ENCODE data around the gene SDHA. TPM values are rescaled to one million over a fixed set of nuclear protein-coding genes. Genes with fewer than 3 reads are reported as not detected.
"Not testable (repeated sequence)": the region's sequence is repeated elsewhere in the genome, so short reads cannot be mapped to it uniquely, and the experiment has no call there.

Gene SDHA
- total RNA-seq, 1 donor from 2014 or later, result 91.7 TPM

- H3K4me1 ChIP-seq (ENCODE audit: insufficient read depth, low read length); H2AFZ ChIP-seq (ENCODE audit: low read depth, low read length); H3K27me3 ChIP-seq (ENCODE audit: insufficient read depth, low read length); H3K27me3 Mint-ChIP-seq (ENCODE audit: low read depth, unreplicated experiment); H3K4me3 ChIP-seq (ENCODE audit: insufficient read depth, low read depth, low read length); H3K36me3 ChIP-seq (ENCODE audit: insufficient read depth, low read length); H3K9ac ChIP-seq (ENCODE audit: low read length); H3K36me3 Mint-ChIP-seq (ENCODE audit: low read depth, unreplicated experiment); DNase-seq (ENCODE audit: low read depth); H3K4me2 ChIP-seq (ENCODE audit: low read length); H3K9me3 Mint-ChIP-seq (ENCODE audit: unreplicated experiment); H3K27ac ChIP-seq (ENCODE audit: low read depth, low read length); H3K27ac Mint-ChIP-seq (ENCODE audit: unreplicated experiment); H3K4me3 Mint-ChIP-seq (ENCODE audit: unreplicated experiment); H3K9me3 ChIP-seq (ENCODE audit: insufficient read depth, low read depth, low read length); FAIRE-seq: not testable (repeated sequence)
- H3K4me1 Mint-ChIP-seq (ENCODE audit: low read depth, unreplicated experiment), result peaks cover 21% of the 10 kb centered on the region
- H3K79me2 ChIP-seq (ENCODE audit: insufficient read depth, low read length), result peaks cover 28% of the 10 kb centered on the region
- H4K20me1 ChIP-seq (ENCODE audit: insufficient read depth, low read length), result peaks cover 74% of the 10 kb centered on the region
Measured at GRCh38 chr5:300691-301435, 82.7 kb downstream of the SDHA start.

DNA sequence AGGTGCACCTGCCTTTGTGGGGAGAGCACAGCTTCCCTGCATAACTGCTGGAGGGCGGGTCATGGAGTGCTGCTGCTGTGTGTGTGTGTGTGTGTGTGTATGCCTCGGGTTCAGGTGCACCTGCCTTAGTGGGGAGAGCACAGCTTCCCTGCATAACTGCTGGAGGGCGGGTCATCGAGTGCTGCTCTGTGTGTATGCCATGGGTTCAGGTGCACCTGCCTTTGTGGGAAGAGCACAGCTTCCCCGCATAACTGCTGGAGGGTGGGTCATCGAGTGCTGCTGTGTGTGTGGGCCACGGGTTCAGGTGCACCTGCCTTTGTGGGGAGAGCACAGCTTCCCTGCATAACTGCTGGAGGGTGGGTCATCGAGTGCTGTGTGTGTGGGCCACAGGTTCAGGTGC lies 84.3 kb downstream of the SDHA start:
- H3K27me3 Mint-ChIP-seq (ENCODE audit: low read depth, unreplicated experiment); FAIRE-seq; H3K9ac ChIP-seq (ENCODE audit: low read length); H3K27ac Mint-ChIP-seq (ENCODE audit: unreplicated experiment); H3K4me3 ChIP-seq (ENCODE audit: insufficient read depth, low read depth, low read length); DNase-seq (ENCODE audit: low read depth); H3K36me3 ChIP-seq (ENCODE audit: insufficient read depth, low read length); H2AFZ ChIP-seq (ENCODE audit: low read depth, low read length); H3K27me3 ChIP-seq (ENCODE audit: insufficient read depth, low read length); H3K4me2 ChIP-seq (ENCODE audit: low read length); H3K4me3 Mint-ChIP-seq (ENCODE audit: unreplicated experiment); H3K9me3 ChIP-seq (ENCODE audit: insufficient read depth, low read depth, low read length); H3K4me1 Mint-ChIP-seq (ENCODE audit: low read depth, unreplicated experiment); H3K27ac ChIP-seq (ENCODE audit: low read depth, low read length); H3K4me1 ChIP-seq (ENCODE audit: insufficient read depth, low read length); H3K9me3 Mint-ChIP-seq (ENCODE audit: unreplicated experiment): not testable (repeated sequence)
- Histone ChIP-seq H4K20me1 (ENCODE audit: insufficient read depth, low read length) (peaks cover 78% of the 10 kb centered on the region), H3K79me2 (ENCODE audit: insufficient read depth, low read length) (peaks cover 26% of the 10 kb centered on the region)
- peaks cover 12% of the 10 kb centered on the region for H3K36me3 Mint-ChIP-seq (ENCODE audit: low read depth, unreplicated experiment)

DNA sequence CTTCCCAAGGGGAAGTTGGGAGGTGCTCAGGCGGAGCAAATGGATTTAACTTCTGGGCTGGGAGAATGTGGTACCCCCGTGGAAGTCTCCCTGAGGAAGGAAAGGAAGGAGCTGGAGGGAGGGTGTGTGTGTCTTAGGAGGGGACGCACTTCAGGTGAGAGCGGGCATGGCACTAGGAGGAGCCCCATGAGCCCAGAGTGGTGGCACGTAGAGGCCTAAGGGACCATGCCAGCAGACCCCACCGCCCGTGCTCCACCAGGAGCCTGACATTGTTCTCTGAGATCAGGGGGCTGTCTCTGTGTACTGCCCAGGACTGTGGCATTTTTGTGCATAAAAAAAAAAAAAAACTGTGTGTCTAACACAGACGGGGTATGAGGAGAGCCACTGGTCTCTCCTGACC lies 84.8 kb downstream of the SDHA start:
- no peaks in the 10 kb centered on the region for H3K9me3 Mint-ChIP-seq (ENCODE audit: unreplicated experiment)
- peaks cover 15% of the 10 kb centered on the region for H3K36me3 Mint-ChIP-seq (ENCODE audit: low read depth, unreplicated experiment)
- H2AFZ ChIP-seq (ENCODE audit: low read depth, low read length), result no peak overlapping the region
- H3K4me2 ChIP-seq (ENCODE audit: low read length), result no peak overlapping the region
- H3K4me1 ChIP-seq (ENCODE audit: insufficient read depth, low read length), result no peaks in the 10 kb centered on the region
- FAIRE-seq (no peak), DNase-seq (ENCODE audit: low read depth) (no peak)
- H3K79me2 ChIP-seq (ENCODE audit: insufficient read depth, low read length), result peaks cover 31% of the 10 kb centered on the region
- peaks cover 6% of the 10 kb centered on the region for H3K36me3 ChIP-seq (ENCODE audit: insufficient read depth, low read length)
- peaks cover 78% of the 10 kb centered on the region for H4K20me1 ChIP-seq (ENCODE audit: insufficient read depth, low read length)
- H3K27me3 ChIP-seq (ENCODE audit: insufficient read depth, low read length), result no peaks in the 10 kb centered on the region
- H3K4me3 ChIP-seq (ENCODE audit: insufficient read depth, low read depth, low read length), result no peak overlapping the region
- H3K9me3 ChIP-seq (ENCODE audit: insufficient read depth, low read depth, low read length), result no peaks in the 10 kb centered on the region
- H3K4me1 Mint-ChIP-seq (ENCODE audit: low read depth, unreplicated experiment), result peaks cover 5% of the 10 kb centered on the region
- no peaks in the 10 kb centered on the region for H3K27me3 Mint-ChIP-seq (ENCODE audit: low read depth, unreplicated experiment)
- no peak overlapping the region for H3K27ac ChIP-seq (ENCODE audit: low read depth, low read length)
- H3K27ac Mint-ChIP-seq (ENCODE audit: unreplicated experiment), result peak overlapping the region; percentile 34
- no peak for TF ChIP-seq EZH2 (IDR thresholded peaks at IDR 0.05; ENCODE audit: insufficient read depth, low read length)
- no peak for TF ChIP-seq CTCF (IDR thresholded peaks at IDR 0.05; ENCODE audit: insufficient read depth, low read depth, low read length)
- H3K4me3 Mint-ChIP-seq (ENCODE audit: unreplicated experiment), result no peak overlapping the region
- no peak overlapping the region for H3K9ac ChIP-seq (ENCODE audit: low read length)

DNA sequence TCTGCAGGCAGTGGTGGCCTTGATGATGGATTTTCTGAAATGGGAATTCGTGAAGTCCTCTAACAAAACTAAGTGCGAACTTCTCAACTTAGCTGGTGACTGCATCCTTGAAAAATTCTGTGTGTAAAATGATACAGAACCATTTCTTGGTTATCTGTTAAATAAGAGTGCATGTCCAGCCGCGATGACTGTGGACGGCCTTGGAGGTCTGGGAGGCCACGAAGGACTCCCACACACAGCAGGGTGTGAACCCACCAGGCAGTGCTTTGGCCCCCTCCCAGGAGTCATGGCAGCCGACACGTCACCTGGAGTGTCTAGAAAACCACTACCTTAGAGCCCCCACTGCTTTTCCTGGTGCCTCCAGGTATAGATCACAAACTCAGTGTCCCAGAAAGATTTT lies 85.6 kb downstream of the SDHA start:
- H3K79me2 ChIP-seq (ENCODE audit: insufficient read depth, low read length), result peaks cover 29% of the 10 kb centered on the region
- not testable (repeated sequence) for H3K27ac ChIP-seq (ENCODE audit: low read depth, low read length)

More for the DNA sequence above, 85.6 kb downstream of the SDHA start:
- not testable (repeated sequence) for H3K36me3 ChIP-seq (ENCODE audit: insufficient read depth, low read length); H3K4me2 ChIP-seq (ENCODE audit: low read length); DNase-seq (ENCODE audit: low read depth); H3K9ac ChIP-seq (ENCODE audit: low read length); H3K9me3 ChIP-seq (ENCODE audit: insufficient read depth, low read depth, low read length); H3K27ac Mint-ChIP-seq (ENCODE audit: unreplicated experiment); H3K4me1 ChIP-seq (ENCODE audit: insufficient read depth, low read length); FAIRE-seq; H3K27me3 Mint-ChIP-seq (ENCODE audit: low read depth, unreplicated experiment); H3K9me3 Mint-ChIP-seq (ENCODE audit: unreplicated experiment); H3K4me1 Mint-ChIP-seq (ENCODE audit: low read depth, unreplicated experiment); H3K4me3 Mint-ChIP-seq (ENCODE audit: unreplicated experiment); H3K27me3 ChIP-seq (ENCODE audit: insufficient read depth, low read length); H2AFZ ChIP-seq (ENCODE audit: low read depth, low read length); H3K4me3 ChIP-seq (ENCODE audit: insufficient read depth, low read depth, low read length)
- peaks cover 81% of the 10 kb centered on the region for H4K20me1 ChIP-seq (ENCODE audit: insufficient read depth, low read length)
- peaks cover 19% of the 10 kb centered on the region for H3K36me3 Mint-ChIP-seq (ENCODE audit: low read depth, unreplicated experiment)

Data from astrocyte (in vitro differentiated cells and primary cell).